CD14-positive monocyte (primary cell): ENCODE measurements around the gene HECTD1. TPM values are rescaled to one million over a fixed set of nuclear protein-coding genes. Genes with fewer than 3 reads are reported as not detected.

Experiments used
- DNase-seq, 3 donors: peaks; one replicate each; pipeline ENCODE4 v3.0.0-alpha.2; 2011 to 2022
- H2AFZ ChIP-seq: 2 replicates; pipeline ENCODE4 v1.6.0; 2012; ENCODE audit warnings: mild to moderate bottlenecking, low read depth, low read length, inconsistent platforms; ENCODE audit not compliant: insufficient read depth, poor library complexity, severe bottlenecking
- H3K27ac ChIP-seq, 2 donors: 1 replicate in 1 of 2; 2 replicates in 1 of 2; pipeline ENCODE4 v1.5.1; 2012 to 2013; ENCODE audit warnings: low read length in 2 of 2, control low read depth in 1 of 2, inconsistent platforms in 1 of 2, low read depth in 1 of 2, mild to moderate bottlenecking in 1 of 2
- H3K27me3 ChIP-seq, 2 donors: one replicate each; pipeline versions ENCODE4 v1.6.0 to v1.6.1; 2011 to 2013; ENCODE audit warnings: low read length in 2 of 2; ENCODE audit not compliant: control insufficient read depth in 2 of 2, insufficient read depth in 2 of 2
- H3K36me3 ChIP-seq, 2 donors: replicated peaks in 1 of 2; 1 replicate in 1 of 2; 2 replicates in 1 of 2; pipeline versions ENCODE4 v1.5.1 to v1.6.1; 2012 to 2013; ENCODE audit warnings: low read length in 2 of 2, control low read depth in 1 of 2, inconsistent platforms in 1 of 2, mild to moderate bottlenecking in 1 of 2; ENCODE audit not compliant: insufficient read depth in 2 of 2, control insufficient read depth in 1 of 2
- H3K4me1 ChIP-seq, 2 donors: 1 replicate in 1 of 2; 2 replicates in 1 of 2; pipeline versions ENCODE4 v1.5.1 to v1.6.1; 2012 to 2013; ENCODE audit warnings: low read length in 2 of 2, control low read depth in 1 of 2, inconsistent platforms in 1 of 2, mild to moderate bottlenecking in 1 of 2, moderate library complexity in 1 of 2; ENCODE audit not compliant: insufficient read depth in 2 of 2, control insufficient read depth in 1 of 2
- H3K4me2 ChIP-seq: replicated peaks from 2 replicates; pipeline ENCODE3; 2012; ENCODE audit warnings: low read length, moderate library complexity, mild to moderate bottlenecking; ENCODE audit not compliant: poor library complexity, severe bottlenecking; ENCODE audit errors: extremely low read depth
- H3K4me3 ChIP-seq, 3 experiments: fragments of 200-600 bp in 1 of 3; sonication (generic) in 1 of 3; replicated peaks in 1 of 3; 1 replicate in 2 of 3; 2 replicates in 1 of 3; pipeline ENCODE4 v1.5.1; 2011 to 2013; ENCODE audit warnings: low read length in 3 of 3, mild to moderate bottlenecking in 3 of 3, control low read depth in 2 of 3, low read depth in 2 of 3, inconsistent platforms in 1 of 3, moderate library complexity in 1 of 3
- H3K79me2 ChIP-seq: 2 replicates; pipeline ENCODE4 v1.6.0; 2012; ENCODE audit warnings: mild to moderate bottlenecking, control low read depth, inconsistent platforms, low read length, moderate library complexity; ENCODE audit not compliant: insufficient read depth
- H3K9ac ChIP-seq: 2 replicates; pipeline ENCODE4 v1.6.0; 2017; ENCODE audit warnings: low read length, mild to moderate bottlenecking; ENCODE audit not compliant: insufficient read depth, poor library complexity, severe bottlenecking
- H3K9me3 ChIP-seq, 2 donors: replicated peaks in 1 of 2; 1 replicate in 1 of 2; 2 replicates in 1 of 2; pipeline versions ENCODE4 v1.5.1 to v1.6.1; 2012 to 2013; ENCODE audit warnings: low read length in 2 of 2, control low read depth in 1 of 2; ENCODE audit not compliant: control insufficient read depth in 1 of 2, insufficient read depth in 1 of 2
- H4K20me1 ChIP-seq: 2 replicates; pipeline ENCODE4 v1.6.0; 2012; ENCODE audit warnings: mild to moderate bottlenecking, low read length, control low read depth, moderate library complexity; ENCODE audit not compliant: insufficient read depth
- H3K27ac Mint-ChIP-seq, 7 donors: one replicate each; pipeline ENCODE4 v1.8.0; 2020; ENCODE audit warnings: mild to moderate bottlenecking in 7 of 7, mixed read lengths in 7 of 7, moderate library complexity in 6 of 7, inconsistent platforms in 2 of 7
- H3K27me3 Mint-ChIP-seq, 3 donors: one replicate each; pipeline ENCODE4 v1.8.0; 2021 to 2022; ENCODE audit warnings: low read depth in 3 of 3, mild to moderate bottlenecking in 3 of 3, mixed read lengths in 3 of 3, moderate library complexity in 3 of 3, inconsistent platforms in 1 of 3
- H3K36me3 Mint-ChIP-seq, 2 donors: one replicate each; pipeline ENCODE4 v1.8.0; 2020; ENCODE audit warnings: mixed read lengths in 2 of 2, inconsistent platforms in 1 of 2, mild to moderate bottlenecking in 1 of 2
- H3K4me1 Mint-ChIP-seq: one replicate; pipeline ENCODE4 v1.8.0; 2020; ENCODE audit warnings: mild to moderate bottlenecking, mixed read lengths
- H3K4me3 Mint-ChIP-seq, 2 donors: one replicate each; pipeline ENCODE4 v1.8.0; 2020; ENCODE audit warnings: mild to moderate bottlenecking in 2 of 2, mixed read lengths in 2 of 2, moderate library complexity in 1 of 2
- H3K9me3 Mint-ChIP-seq, 7 donors: one replicate each; pipeline ENCODE4 v1.8.0; 2020 to 2022; ENCODE audit warnings: mixed read lengths in 7 of 7, mild to moderate bottlenecking in 6 of 7, moderate library complexity in 6 of 7, inconsistent platforms in 2 of 7
- CTCF ChIP-seq: fragments of 200-600 bp; IDR thresholded peaks from one replicate; pipeline ENCODE4 v1.8.0; 2022; ENCODE audit warnings: antibody characterized with exemption, mild to moderate bottlenecking
- WGBS: methylation state at CpG from one replicate; pipeline ENCODE4 v1.1.5; 2013; ENCODE audit warnings: missing lambda C conversion rate; ENCODE audit not compliant: insufficient coverage; 5-methylcytosine and 5-hydroxymethylcytosine counted together
- intact Hi-C, 2 donors: fragments of 100-400 bp; cut with micrococcal nuclease; formaldehyde crosslinking; loops; one replicate each; pipeline versions ENCODE4 v1.15.0 to v1.15.1; 2023
- polyA plus RNA-seq, 3 donors: library from polyadenylated mRNA; depleted of rRNA in 1 of 3; unstranded in 2 of 3; stranded (reverse) in 1 of 3; fragments of 300-500 nt in 2 of 3; fragments of >200 nt in 1 of 3; fragmentation: Illumina TruSeq in 2 of 3; gene quantifications; 1 replicate in 2 of 3; 2 replicates in 1 of 3; pipeline ENCODE4 v1.2.3, GENCODE V29; 2012 to 2021

The HECTD1 gene
- polyA plus RNA-seq, 3 donors = 12.7 to 55.9 (median 21.5) TPM

GRCh38 chr14:31181271-31181670, 26.3 kb downstream of the HECTD1 start:
- no peaks in the 10 kb centered on the region for H3K27me3 Mint-ChIP-seq

GRCh38 chr14:31180299-31181051, 27.1 kb downstream of the HECTD1 start:
- Mint-ChIP-seq H3K9me3 (no peaks in the 10 kb centered on the region), H3K36me3 (peaks cover 27 to 61% of the 10 kb centered on the region in 2 donors), H3K27me3 (no peaks in the 10 kb centered on the region), H3K4me3 (no peak overlapping the region), H3K4me1 (no peaks in the 10 kb centered on the region), H3K27ac (peak overlapping the region in 5 of 7 donors; percentile 24 to 73 (median 51))
- H3K4me3 ChIP-seq = no peak overlapping the region
- 100% methylated on average over 1 of the region's 3 CpGs for WGBS
- H3K27ac ChIP-seq = no peak overlapping the region
- H3K27me3 ChIP-seq = no peaks in the 10 kb centered on the region
- no peak for DNase-seq
- H3K9ac ChIP-seq = no peak overlapping the region
- peaks cover 32 to 81% of the 10 kb centered on the region in 2 donors for H3K36me3 ChIP-seq
- peaks cover 74% of the 10 kb centered on the region for H3K79me2 ChIP-seq
- TF ChIP-seq CTCF = no peak
- no peak overlapping the region for H3K4me2 ChIP-seq
- no peak overlapping the region for H2AFZ ChIP-seq
- intact Hi-C loops = no loop called here
- no peaks in the 10 kb centered on the region for H3K4me1 ChIP-seq
- H3K9me3 ChIP-seq = no peaks in the 10 kb centered on the region
- H4K20me1 ChIP-seq = peaks cover 67% of the 10 kb centered on the region

More at GRCh38 chr14:31181271-31181670, 26.3 kb downstream of the HECTD1 start:
- Histone ChIP-seq H3K4me3 (no peak overlapping the region), H4K20me1 (peaks cover 75% of the 10 kb centered on the region), H3K79me2 (peaks cover 82% of the 10 kb centered on the region), H3K27ac (peak overlapping the region in 1 of 2 donors; percentile 36), H3K4me2 (no peak overlapping the region), H3K36me3 (peaks cover 25 to 84% of the 10 kb centered on the region in 2 donors), H3K9me3 (no peaks in the 10 kb centered on the region), H3K27me3 (no peaks in the 10 kb centered on the region), H3K9ac (no peak overlapping the region), H2AFZ (no peak overlapping the region), H3K4me1 (no peaks in the 10 kb centered on the region)
- H3K4me1 Mint-ChIP-seq = no peaks in the 10 kb centered on the region
- no peaks in the 10 kb centered on the region for H3K9me3 Mint-ChIP-seq
- H3K36me3 Mint-ChIP-seq = peaks cover 32 to 66% of the 10 kb centered on the region in 2 donors
- DNase-seq = no peak
- H3K27ac Mint-ChIP-seq = peak overlapping the region in 2 of 7 donors; percentile 35 to 67
- WGBS = 40% methylated on average over 1 of the region's 3 CpGs
- intact Hi-C loops = no loop called here
- no peak overlapping the region for H3K4me3 Mint-ChIP-seq
- no peak for TF ChIP-seq CTCF
